Activated CD4-positive, alpha-beta memory T cell treated with anti-CD3 and anti-CD28 coated beads, Interleukin-2, amount 10 ng/mL, durations not matched to agents 7 days and 5 days (primary cell): Measurements from ENCODE around the gene FLRT2. TPM values are rescaled to one million over a fixed set of nuclear protein-coding genes. Genes with fewer than 3 reads are reported as not detected.

Source experiments
- CTCF ChIA-PET: fragments of 350-600 bp; sonication (Branson Sonifier 250); formaldehyde crosslinking; loops from one replicate; lab custom pipeline; 2021; ENCODE audit warnings: antibody characterized with exemption, inconsistent platforms; lab: Charles Lee
- POLR2A ChIA-PET: fragments of 350-600 bp; sonication (Branson Sonifier 250); formaldehyde crosslinking; loops from one replicate; lab custom pipeline; 2021; ENCODE audit warnings: antibody characterized with exemption; lab: Charles Lee
- DNase-seq: peaks from one replicate; pipeline ENCODE4 v3.0.0-alpha.2; 2020
- H3K27ac Mint-ChIP-seq: one replicate; pipeline ENCODE4 v1.8.0; 2021; ENCODE audit warnings: mild to moderate bottlenecking, mixed read lengths
- H3K27me3 Mint-ChIP-seq: one replicate; pipeline ENCODE4 v1.8.0; 2021; ENCODE audit warnings: mixed read lengths
- H3K36me3 Mint-ChIP-seq: one replicate; pipeline ENCODE4 v1.8.0; 2021; ENCODE audit warnings: low read depth, mixed read lengths
- H3K4me1 Mint-ChIP-seq: one replicate; pipeline ENCODE4 v1.8.0; 2021; ENCODE audit warnings: mixed read lengths
- H3K4me3 Mint-ChIP-seq: one replicate; pipeline ENCODE4 v1.8.0; 2021; ENCODE audit warnings: mild to moderate bottlenecking, mixed read lengths
- H3K9me3 Mint-ChIP-seq: one replicate; pipeline ENCODE4 v1.8.0; 2021; ENCODE audit warnings: mixed read lengths
- total RNA-seq, 2 experiments: library from RNA; stranded (reverse); gene quantifications; one replicate each; pipeline ENCODE4 v1.2.3, GENCODE V29; 2021

The FLRT2 gene
- total RNA-seq, 2 experiments from 2014 or later = not detected

DNA sequence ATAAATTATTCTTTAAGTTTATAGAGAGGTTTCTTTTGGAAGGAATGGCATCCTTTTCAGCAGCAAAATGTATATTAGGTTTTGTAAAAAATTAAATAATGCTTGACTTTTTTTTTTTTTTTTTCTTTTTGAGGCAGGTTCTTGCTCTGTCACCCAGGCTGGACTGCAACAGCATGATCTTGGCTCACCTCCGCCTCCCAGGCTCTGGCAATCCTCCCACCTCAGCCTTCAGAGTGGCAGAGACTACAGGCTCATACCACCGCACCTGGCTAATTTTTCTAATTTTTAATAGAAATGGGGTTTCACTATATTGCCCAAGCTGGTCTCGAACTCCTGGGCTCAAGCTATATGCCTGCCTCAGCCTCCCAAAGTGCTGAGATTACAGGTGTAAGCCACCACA, 89.0 kb downstream of the FLRT2 start:
- POLR2A ChIA-PET = no interaction called here
- no peak overlapping the region for H3K27ac Mint-ChIP-seq
- DNase-seq = no peak
- CTCF ChIA-PET = no interaction called here
- no peaks in the 10 kb centered on the region for H3K27me3 Mint-ChIP-seq
- H3K4me3 Mint-ChIP-seq = no peak overlapping the region
- no peaks in the 10 kb centered on the region for H3K4me1 Mint-ChIP-seq
- H3K36me3 Mint-ChIP-seq = no peaks in the 10 kb centered on the region
- H3K9me3 Mint-ChIP-seq = peaks cover 2% of the 10 kb centered on the region

DNA sequence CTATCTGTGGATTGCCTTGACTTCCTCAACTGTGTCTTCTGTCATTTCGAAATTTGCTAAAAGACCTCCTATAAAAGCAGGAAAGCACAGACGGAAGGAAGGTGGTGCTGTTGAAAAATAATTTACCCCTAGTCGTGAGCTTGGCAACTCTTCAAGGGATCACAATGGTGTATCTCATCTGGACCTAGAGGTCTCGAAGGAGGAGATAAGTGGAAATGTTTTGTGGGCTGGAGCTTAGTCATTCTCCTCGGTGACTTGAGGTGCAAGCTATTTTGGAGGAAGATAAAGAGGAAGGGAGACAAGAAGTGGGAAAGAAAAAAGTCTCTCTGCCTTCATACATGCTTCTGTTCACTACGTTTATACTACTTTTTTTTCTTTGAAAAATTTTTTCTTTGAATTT, 89.9 kb downstream of the FLRT2 start:
- H3K4me1 Mint-ChIP-seq = no peaks in the 10 kb centered on the region
- DNase-seq = no peak
- H3K9me3 Mint-ChIP-seq = peaks cover 2% of the 10 kb centered on the region
- H3K36me3 Mint-ChIP-seq = no peaks in the 10 kb centered on the region
- H3K4me3 Mint-ChIP-seq = no peak overlapping the region
- CTCF ChIA-PET = no interaction called here
- POLR2A ChIA-PET = no interaction called here
- H3K27ac Mint-ChIP-seq = no peak overlapping the region
- H3K27me3 Mint-ChIP-seq = no peaks in the 10 kb centered on the region

GRCh38 chr14:85620947-85621346, 91.0 kb downstream of the FLRT2 start:
- H3K4me1 Mint-ChIP-seq = no peaks in the 10 kb centered on the region
- DNase-seq = no peak
- no peak overlapping the region for H3K4me3 Mint-ChIP-seq
- no peak overlapping the region for H3K27ac Mint-ChIP-seq
- no peaks in the 10 kb centered on the region for H3K36me3 Mint-ChIP-seq
- H3K27me3 Mint-ChIP-seq = no peaks in the 10 kb centered on the region
- CTCF ChIA-PET = no interaction called here
- POLR2A ChIA-PET = no interaction called here
- peaks cover 2% of the 10 kb centered on the region for H3K9me3 Mint-ChIP-seq

- no peaks in the 10 kb centered on the region for H3K36me3 Mint-ChIP-seq
- no peak for DNase-seq
- no peaks in the 10 kb centered on the region for H3K4me1 Mint-ChIP-seq
- no peaks in the 10 kb centered on the region for H3K27me3 Mint-ChIP-seq
- ChIA-PET CTCF (no interaction called here), POLR2A (no interaction called here)
- H3K4me3 Mint-ChIP-seq = no peak overlapping the region
- peaks cover 2% of the 10 kb centered on the region for H3K9me3 Mint-ChIP-seq
- H3K27ac Mint-ChIP-seq = no peak overlapping the region
These were observed 92.2 kb downstream of the FLRT2 start for GRCh38 chr14:85622106-85622505.

- H3K4me3 Mint-ChIP-seq = no peak overlapping the region
- no peaks in the 10 kb centered on the region for H3K36me3 Mint-ChIP-seq
- H3K9me3 Mint-ChIP-seq = peaks cover 2% of the 10 kb centered on the region
- POLR2A ChIA-PET = no interaction called here
- CTCF ChIA-PET = no interaction called here
- H3K27me3 Mint-ChIP-seq = no peaks in the 10 kb centered on the region
- H3K27ac Mint-ChIP-seq = no peak overlapping the region
- DNase-seq = no peak
- H3K4me1 Mint-ChIP-seq = no peaks in the 10 kb centered on the region
These were observed 93.2 kb downstream of the FLRT2 start for GRCh38 chr14:85622986-85623685.

- peaks cover 2% of the 10 kb centered on the region for H3K9me3 Mint-ChIP-seq
- H3K4me3 Mint-ChIP-seq = no peak overlapping the region
- no peaks in the 10 kb centered on the region for H3K4me1 Mint-ChIP-seq
- H3K36me3 Mint-ChIP-seq = no peaks in the 10 kb centered on the region
- ChIA-PET CTCF (interaction anchor here (0.7 kb wide), 1 partner anchor 290 kb away, joined by 3 read pairs; no protein-coding TSS in a partner anchor), POLR2A (no interaction called here)
- no peaks in the 10 kb centered on the region for H3K27me3 Mint-ChIP-seq
- no peak overlapping the region for H3K27ac Mint-ChIP-seq
- no peak for DNase-seq
These were observed 96.1 kb downstream of the FLRT2 start for GRCh38 chr14:85625925-85626585.

DNA sequence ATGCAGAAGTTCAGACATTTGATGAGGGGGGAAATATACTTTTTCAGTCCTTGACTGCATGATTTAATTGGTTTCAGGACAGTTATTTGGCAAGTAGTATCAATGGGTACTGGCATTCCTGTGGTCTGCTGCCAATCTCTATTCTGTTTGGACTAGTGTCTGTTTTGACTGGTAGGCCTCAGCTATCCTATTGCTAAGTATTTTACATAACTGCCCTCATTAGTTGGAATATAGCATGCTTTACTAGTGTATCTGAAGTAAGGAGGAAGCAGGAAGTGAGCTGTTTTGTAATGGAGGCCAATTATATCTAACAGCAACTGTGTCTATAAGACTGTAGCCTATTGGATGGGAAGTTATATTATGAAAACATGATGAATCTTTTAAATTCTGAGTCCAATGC, 104.3 kb downstream of the FLRT2 start:
- no peaks in the 10 kb centered on the region for H3K4me1 Mint-ChIP-seq
- CTCF ChIA-PET = no interaction called here
- H3K9me3 Mint-ChIP-seq = no peaks in the 10 kb centered on the region
- DNase-seq = no peak
- no peak overlapping the region for H3K4me3 Mint-ChIP-seq
- no peaks in the 10 kb centered on the region for H3K36me3 Mint-ChIP-seq
- POLR2A ChIA-PET = no interaction called here
- H3K27me3 Mint-ChIP-seq = no peaks in the 10 kb centered on the region
- no peak overlapping the region for H3K27ac Mint-ChIP-seq

- H3K4me1 Mint-ChIP-seq = no peaks in the 10 kb centered on the region
- no peak overlapping the region for H3K27ac Mint-ChIP-seq
- ChIA-PET CTCF (no interaction called here), POLR2A (no interaction called here)
- no peaks in the 10 kb centered on the region for H3K36me3 Mint-ChIP-seq
- no peaks in the 10 kb centered on the region for H3K9me3 Mint-ChIP-seq
- H3K4me3 Mint-ChIP-seq = no peak overlapping the region
- no peaks in the 10 kb centered on the region for H3K27me3 Mint-ChIP-seq
- DNase-seq = no peak
These were observed 114.3 kb downstream of the FLRT2 start for GRCh38 chr14:85644211-85644610.

DNA sequence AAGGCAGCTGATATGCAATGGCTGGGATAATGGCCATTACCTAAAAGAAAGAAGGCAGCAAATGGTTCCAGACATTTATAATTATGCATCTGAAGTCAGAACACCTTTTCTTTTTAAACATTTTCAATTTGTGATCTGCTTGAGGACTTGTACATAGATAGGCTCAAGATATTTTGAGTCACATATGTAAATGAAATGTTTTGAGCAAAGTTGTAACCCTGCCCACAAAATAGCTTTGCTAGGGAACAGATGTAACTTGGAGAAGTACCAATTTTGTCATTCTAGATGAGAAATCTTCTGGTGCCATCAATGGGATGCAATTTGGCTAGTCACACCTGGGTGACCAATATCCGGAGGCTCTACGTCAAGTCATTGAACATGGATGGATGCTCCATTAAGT, 123.1 kb downstream of the FLRT2 start:
- Mint-ChIP-seq H3K36me3 (no peaks in the 10 kb centered on the region), H3K27ac (no peak overlapping the region), H3K27me3 (no peaks in the 10 kb centered on the region), H3K4me1 (no peaks in the 10 kb centered on the region), H3K4me3 (no peak overlapping the region), H3K9me3 (no peaks in the 10 kb centered on the region)
- POLR2A ChIA-PET = no interaction called here
- no peak for DNase-seq
- CTCF ChIA-PET = no interaction called here

GRCh38 chr14:85660243-85660922, 130.4 kb downstream of the FLRT2 start:
- Mint-ChIP-seq H3K36me3 (no peaks in the 10 kb centered on the region), H3K27ac (no peak overlapping the region), H3K4me1 (no peaks in the 10 kb centered on the region), H3K27me3 (no peaks in the 10 kb centered on the region), H3K9me3 (peaks cover 3% of the 10 kb centered on the region), H3K4me3 (no peak overlapping the region)
- POLR2A ChIA-PET = no interaction called here
- CTCF ChIA-PET = no interaction called here
- no peak for DNase-seq

- Mint-ChIP-seq H3K4me3 (no peak overlapping the region), H3K4me1 (no peaks in the 10 kb centered on the region), H3K9me3 (peaks cover 5% of the 10 kb centered on the region), H3K36me3 (no peaks in the 10 kb centered on the region), H3K27me3 (no peaks in the 10 kb centered on the region), H3K27ac (no peak overlapping the region)
- ChIA-PET POLR2A (no interaction called here), CTCF (no interaction called here)
- DNase-seq = no peak
These were observed 132.2 kb downstream of the FLRT2 start for GRCh38 chr14:85662096-85662495.

- CTCF ChIA-PET = interaction anchor here (0.7 kb wide), 2 partner anchors 58 to 126 kb away, joined by 3 read pairs; no protein-coding TSS in a partner anchor
- H3K4me1 Mint-ChIP-seq = no peaks in the 10 kb centered on the region
- no peaks in the 10 kb centered on the region for H3K27me3 Mint-ChIP-seq
- no peak overlapping the region for H3K4me3 Mint-ChIP-seq
- no peak overlapping the region for H3K27ac Mint-ChIP-seq
- DNase-seq = no peak
- no peaks in the 10 kb centered on the region for H3K36me3 Mint-ChIP-seq
- POLR2A ChIA-PET = no interaction called here
- H3K9me3 Mint-ChIP-seq = peaks cover 5% of the 10 kb centered on the region
These were observed 133.3 kb downstream of the FLRT2 start for GRCh38 chr14:85663256-85663655.

DNA sequence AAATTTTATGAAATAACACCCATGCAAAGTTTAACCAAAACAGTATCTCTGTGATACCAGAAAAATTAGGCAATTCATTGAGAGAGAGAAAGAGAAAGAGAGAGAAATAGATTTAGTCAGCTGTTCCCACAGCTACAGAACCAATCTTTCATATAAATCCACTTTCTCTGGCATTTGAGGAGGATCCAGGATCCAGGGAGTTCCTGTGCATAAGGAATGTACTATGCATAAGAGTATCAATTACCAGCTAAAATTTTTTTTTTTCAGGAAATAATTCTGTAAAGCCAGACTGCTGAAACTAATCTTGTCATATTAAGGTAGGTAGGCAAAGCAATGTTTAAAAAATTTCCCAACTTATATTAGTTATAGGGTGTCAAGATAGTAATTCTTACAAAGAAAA, 133.7 kb downstream of the FLRT2 start:
- CTCF ChIA-PET = no interaction called here
- POLR2A ChIA-PET = no interaction called here
- Mint-ChIP-seq H3K27ac (no peak overlapping the region), H3K36me3 (no peaks in the 10 kb centered on the region), H3K9me3 (peaks cover 5% of the 10 kb centered on the region), H3K27me3 (no peaks in the 10 kb centered on the region), H3K4me1 (no peaks in the 10 kb centered on the region), H3K4me3 (no peak overlapping the region)
- no peak for DNase-seq
